K562 (cell line): Measurements from ENCODE around the gene IGF1R. TPM values are rescaled to one million over a fixed set of nuclear protein-coding genes. Genes with fewer than 3 reads are reported as not detected.
A peak's percentile ranks its signal among the peaks of the same experiment; 100 is the strongest.

Source experiments
- BCOR ChIP-seq: fragments of 450-650 bp; IDR thresholded peaks from 2 replicates; pipeline ENCODE4 v1.6.1; 2016
- CXXC5 ChIP-seq: fragments of 250-450 bp; sonication (Bioruptor Pico); IDR thresholded peaks from 2 replicates; pipeline ENCODE4 v1.8.0; 2022; ENCODE audit warnings: inconsistent platforms, mild to moderate bottlenecking, moderate library complexity
- MYC ChIP-seq, 2 experiments: fragments of 250-450 bp in 1 of 2; sonication (Bioruptor Pico) in 1 of 2; IDR thresholded peaks; 2 replicates each; pipeline versions ENCODE4 v1.5.1 to v1.6.1; 2012 to 2021; ENCODE audit warnings: low read depth in 2 of 2, borderline replicate concordance in 1 of 2, improper control_type of control experiment in 1 of 2, low read length in 1 of 2, mild to moderate bottlenecking in 1 of 2, moderate library complexity in 1 of 2
- polyA plus RNA-seq, 8 experiments: library from polyadenylated mRNA; depleted of rRNA in 4 of 8; stranded (reverse) in 5 of 8; unstranded in 3 of 8; fragments of >200 nt; fragmentation: Nextera tagmentation in 2 of 8; fragmentation: Illumina TruSeq in 1 of 8; extraction: Ambion mirVana in 2 of 8; extraction: Trizol in 1 of 8; gene quantifications; 2 replicates each; pipeline versions ENCODE4 v1.2.1 to v1.2.3, GENCODE V29; 2011 to 2014; ENCODE audit warnings: inconsistent platforms in 1 of 8, missing spikeins in 1 of 8
- total RNA-seq, 7 experiments: library from RNA; depleted of rRNA in 6 of 7; stranded (reverse); fragments of >200 nt in 6 of 7; fragmentation: Illumina TruSeq in 2 of 7; extraction: Trizol in 2 of 7; gene quantifications; 2 replicates each; pipeline versions ENCODE4 v1.2.1 to v1.2.3, GENCODE V29; 2011 to 2021; ENCODE audit warnings: low replicate concordance in 1 of 7
- TF ChIP-seq, protein P1 (sequence below): fragments of 450-650 bp; IDR thresholded peaks from 2 replicates; pipeline ENCODE4 v1.6.1; 2016; ENCODE audit warnings: mild to moderate bottlenecking, moderate library complexity
- TF ChIP-seq, protein P2 (sequence below): sonication (generic); formaldehyde crosslinking; IDR thresholded peaks from 2 replicates; pipeline ENCODE4 v1.8.0; 2022; ENCODE audit warnings: mild to moderate bottlenecking, missing genetic modification reagents
- TF ChIP-seq, protein P3 (sequence below): fragments of 450-650 bp; IDR thresholded peaks from 2 replicates; pipeline ENCODE4 v1.6.1; 2014; ENCODE audit warnings: low read depth, mild to moderate bottlenecking, moderate library complexity, borderline replicate concordance

The IGF1R gene
- total and polyA plus RNA-seq, 9 of the 15 experiments (the other 6 are each of a cell fraction or from before 2014, with no cell fraction given): 0.35 to 8.0 (median 1.6) TPM

DNA sequence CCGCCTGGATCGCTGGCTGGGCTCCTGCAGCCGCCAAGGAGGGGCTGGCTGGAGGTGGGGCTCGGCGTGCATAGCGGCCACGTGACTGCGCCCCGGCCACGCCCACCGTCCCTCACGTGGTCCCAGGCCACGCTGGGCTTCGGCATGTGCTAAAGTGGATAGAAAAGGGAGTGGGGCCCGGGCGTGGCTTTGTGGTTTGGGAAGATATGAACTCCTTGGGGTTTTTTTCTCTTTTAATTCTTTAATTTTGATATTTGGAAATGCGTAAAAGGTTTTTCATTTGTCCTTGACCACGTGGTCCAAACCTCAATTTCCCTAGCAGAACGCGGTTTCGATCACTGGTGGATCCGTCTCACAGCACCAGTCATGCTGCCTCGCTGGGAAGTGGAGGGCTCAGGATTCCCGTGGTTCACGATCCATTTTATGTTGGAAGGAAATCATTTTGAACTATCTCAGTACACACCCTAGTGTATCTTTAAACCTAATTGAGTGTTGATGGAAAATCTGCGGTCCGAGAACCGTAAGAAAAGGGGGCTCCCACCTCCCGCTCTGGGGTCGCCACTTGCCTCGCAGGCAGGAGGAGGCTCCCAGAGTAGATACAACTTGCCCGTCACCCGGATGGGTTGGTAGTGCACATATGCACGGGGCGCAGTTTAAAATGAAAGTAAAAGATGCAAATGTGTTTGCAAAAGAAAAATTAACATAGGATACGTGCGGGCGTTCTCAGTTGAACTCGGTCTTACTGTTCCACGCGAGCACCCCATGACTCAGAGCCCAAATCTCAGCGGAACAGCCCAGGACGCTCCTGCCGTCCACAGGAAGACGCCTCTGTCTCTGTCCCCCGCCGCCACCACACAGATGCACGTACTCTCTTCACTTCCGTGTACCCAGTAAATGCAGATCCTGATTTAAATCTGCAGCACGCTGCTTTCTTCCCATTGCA is 217.3 kb downstream of the IGF1R start (continued):
- TF ChIP-seq, protein P1, sequence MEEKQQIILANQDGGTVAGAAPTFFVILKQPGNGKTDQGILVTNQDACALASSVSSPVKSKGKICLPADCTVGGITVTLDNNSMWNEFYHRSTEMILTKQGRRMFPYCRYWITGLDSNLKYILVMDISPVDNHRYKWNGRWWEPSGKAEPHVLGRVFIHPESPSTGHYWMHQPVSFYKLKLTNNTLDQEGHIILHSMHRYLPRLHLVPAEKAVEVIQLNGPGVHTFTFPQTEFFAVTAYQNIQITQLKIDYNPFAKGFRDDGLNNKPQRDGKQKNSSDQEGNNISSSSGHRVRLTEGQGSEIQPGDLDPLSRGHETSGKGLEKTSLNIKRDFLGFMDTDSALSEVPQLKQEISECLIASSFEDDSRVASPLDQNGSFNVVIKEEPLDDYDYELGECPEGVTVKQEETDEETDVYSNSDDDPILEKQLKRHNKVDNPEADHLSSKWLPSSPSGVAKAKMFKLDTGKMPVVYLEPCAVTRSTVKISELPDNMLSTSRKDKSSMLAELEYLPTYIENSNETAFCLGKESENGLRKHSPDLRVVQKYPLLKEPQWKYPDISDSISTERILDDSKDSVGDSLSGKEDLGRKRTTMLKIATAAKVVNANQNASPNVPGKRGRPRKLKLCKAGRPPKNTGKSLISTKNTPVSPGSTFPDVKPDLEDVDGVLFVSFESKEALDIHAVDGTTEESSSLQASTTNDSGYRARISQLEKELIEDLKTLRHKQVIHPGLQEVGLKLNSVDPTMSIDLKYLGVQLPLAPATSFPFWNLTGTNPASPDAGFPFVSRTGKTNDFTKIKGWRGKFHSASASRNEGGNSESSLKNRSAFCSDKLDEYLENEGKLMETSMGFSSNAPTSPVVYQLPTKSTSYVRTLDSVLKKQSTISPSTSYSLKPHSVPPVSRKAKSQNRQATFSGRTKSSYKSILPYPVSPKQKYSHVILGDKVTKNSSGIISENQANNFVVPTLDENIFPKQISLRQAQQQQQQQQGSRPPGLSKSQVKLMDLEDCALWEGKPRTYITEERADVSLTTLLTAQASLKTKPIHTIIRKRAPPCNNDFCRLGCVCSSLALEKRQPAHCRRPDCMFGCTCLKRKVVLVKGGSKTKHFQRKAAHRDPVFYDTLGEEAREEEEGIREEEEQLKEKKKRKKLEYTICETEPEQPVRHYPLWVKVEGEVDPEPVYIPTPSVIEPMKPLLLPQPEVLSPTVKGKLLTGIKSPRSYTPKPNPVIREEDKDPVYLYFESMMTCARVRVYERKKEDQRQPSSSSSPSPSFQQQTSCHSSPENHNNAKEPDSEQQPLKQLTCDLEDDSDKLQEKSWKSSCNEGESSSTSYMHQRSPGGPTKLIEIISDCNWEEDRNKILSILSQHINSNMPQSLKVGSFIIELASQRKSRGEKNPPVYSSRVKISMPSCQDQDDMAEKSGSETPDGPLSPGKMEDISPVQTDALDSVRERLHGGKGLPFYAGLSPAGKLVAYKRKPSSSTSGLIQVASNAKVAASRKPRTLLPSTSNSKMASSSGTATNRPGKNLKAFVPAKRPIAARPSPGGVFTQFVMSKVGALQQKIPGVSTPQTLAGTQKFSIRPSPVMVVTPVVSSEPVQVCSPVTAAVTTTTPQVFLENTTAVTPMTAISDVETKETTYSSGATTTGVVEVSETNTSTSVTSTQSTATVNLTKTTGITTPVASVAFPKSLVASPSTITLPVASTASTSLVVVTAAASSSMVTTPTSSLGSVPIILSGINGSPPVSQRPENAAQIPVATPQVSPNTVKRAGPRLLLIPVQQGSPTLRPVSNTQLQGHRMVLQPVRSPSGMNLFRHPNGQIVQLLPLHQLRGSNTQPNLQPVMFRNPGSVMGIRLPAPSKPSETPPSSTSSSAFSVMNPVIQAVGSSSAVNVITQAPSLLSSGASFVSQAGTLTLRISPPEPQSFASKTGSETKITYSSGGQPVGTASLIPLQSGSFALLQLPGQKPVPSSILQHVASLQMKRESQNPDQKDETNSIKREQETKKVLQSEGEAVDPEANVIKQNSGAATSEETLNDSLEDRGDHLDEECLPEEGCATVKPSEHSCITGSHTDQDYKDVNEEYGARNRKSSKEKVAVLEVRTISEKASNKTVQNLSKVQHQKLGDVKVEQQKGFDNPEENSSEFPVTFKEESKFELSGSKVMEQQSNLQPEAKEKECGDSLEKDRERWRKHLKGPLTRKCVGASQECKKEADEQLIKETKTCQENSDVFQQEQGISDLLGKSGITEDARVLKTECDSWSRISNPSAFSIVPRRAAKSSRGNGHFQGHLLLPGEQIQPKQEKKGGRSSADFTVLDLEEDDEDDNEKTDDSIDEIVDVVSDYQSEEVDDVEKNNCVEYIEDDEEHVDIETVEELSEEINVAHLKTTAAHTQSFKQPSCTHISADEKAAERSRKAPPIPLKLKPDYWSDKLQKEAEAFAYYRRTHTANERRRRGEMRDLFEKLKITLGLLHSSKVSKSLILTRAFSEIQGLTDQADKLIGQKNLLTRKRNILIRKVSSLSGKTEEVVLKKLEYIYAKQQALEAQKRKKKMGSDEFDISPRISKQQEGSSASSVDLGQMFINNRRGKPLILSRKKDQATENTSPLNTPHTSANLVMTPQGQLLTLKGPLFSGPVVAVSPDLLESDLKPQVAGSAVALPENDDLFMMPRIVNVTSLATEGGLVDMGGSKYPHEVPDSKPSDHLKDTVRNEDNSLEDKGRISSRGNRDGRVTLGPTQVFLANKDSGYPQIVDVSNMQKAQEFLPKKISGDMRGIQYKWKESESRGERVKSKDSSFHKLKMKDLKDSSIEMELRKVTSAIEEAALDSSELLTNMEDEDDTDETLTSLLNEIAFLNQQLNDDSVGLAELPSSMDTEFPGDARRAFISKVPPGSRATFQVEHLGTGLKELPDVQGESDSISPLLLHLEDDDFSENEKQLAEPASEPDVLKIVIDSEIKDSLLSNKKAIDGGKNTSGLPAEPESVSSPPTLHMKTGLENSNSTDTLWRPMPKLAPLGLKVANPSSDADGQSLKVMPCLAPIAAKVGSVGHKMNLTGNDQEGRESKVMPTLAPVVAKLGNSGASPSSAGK: peak; percentile 96
- TF ChIP-seq, protein P2, sequence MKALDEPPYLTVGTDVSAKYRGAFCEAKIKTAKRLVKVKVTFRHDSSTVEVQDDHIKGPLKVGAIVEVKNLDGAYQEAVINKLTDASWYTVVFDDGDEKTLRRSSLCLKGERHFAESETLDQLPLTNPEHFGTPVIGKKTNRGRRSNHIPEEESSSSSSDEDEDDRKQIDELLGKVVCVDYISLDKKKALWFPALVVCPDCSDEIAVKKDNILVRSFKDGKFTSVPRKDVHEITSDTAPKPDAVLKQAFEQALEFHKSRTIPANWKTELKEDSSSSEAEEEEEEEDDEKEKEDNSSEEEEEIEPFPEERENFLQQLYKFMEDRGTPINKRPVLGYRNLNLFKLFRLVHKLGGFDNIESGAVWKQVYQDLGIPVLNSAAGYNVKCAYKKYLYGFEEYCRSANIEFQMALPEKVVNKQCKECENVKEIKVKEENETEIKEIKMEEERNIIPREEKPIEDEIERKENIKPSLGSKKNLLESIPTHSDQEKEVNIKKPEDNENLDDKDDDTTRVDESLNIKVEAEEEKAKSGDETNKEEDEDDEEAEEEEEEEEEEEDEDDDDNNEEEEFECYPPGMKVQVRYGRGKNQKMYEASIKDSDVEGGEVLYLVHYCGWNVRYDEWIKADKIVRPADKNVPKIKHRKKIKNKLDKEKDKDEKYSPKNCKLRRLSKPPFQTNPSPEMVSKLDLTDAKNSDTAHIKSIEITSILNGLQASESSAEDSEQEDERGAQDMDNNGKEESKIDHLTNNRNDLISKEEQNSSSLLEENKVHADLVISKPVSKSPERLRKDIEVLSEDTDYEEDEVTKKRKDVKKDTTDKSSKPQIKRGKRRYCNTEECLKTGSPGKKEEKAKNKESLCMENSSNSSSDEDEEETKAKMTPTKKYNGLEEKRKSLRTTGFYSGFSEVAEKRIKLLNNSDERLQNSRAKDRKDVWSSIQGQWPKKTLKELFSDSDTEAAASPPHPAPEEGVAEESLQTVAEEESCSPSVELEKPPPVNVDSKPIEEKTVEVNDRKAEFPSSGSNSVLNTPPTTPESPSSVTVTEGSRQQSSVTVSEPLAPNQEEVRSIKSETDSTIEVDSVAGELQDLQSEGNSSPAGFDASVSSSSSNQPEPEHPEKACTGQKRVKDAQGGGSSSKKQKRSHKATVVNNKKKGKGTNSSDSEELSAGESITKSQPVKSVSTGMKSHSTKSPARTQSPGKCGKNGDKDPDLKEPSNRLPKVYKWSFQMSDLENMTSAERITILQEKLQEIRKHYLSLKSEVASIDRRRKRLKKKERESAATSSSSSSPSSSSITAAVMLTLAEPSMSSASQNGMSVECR: peak; percentile 22; the same call in 1 of the 2 replicates
- TF ChIP-seq BCOR (no peak), CXXC5 (peak; percentile 75), MYC (IDR thresholded peaks at IDR 0.05; ENCODE audit: low read depth, low read length) (peak; percentile 80), MYC (CRISPR knock-in tag; IDR thresholded peaks at IDR 0.05; ENCODE audit: borderline replicate concordance, low read depth) (0 out of 2 replicates have a peak, but pooled peaks have one; percentile 19)
- TF ChIP-seq, protein P3, sequence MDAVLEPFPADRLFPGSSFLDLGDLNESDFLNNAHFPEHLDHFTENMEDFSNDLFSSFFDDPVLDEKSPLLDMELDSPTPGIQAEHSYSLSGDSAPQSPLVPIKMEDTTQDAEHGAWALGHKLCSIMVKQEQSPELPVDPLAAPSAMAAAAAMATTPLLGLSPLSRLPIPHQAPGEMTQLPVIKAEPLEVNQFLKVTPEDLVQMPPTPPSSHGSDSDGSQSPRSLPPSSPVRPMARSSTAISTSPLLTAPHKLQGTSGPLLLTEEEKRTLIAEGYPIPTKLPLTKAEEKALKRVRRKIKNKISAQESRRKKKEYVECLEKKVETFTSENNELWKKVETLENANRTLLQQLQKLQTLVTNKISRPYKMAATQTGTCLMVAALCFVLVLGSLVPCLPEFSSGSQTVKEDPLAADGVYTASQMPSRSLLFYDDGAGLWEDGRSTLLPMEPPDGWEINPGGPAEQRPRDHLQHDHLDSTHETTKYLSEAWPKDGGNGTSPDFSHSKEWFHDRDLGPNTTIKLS: 0 out of 2 replicates have a peak, but pooled peaks have one; percentile 20
